Glomerular endothelial cell (primary cell): ENCODE results near the gene LIN54. TPM values are rescaled to one million over a fixed set of nuclear protein-coding genes. Genes with fewer than 3 reads are reported as not detected.
A peak's percentile ranks its signal among the peaks of the same experiment; 100 is the strongest.
"Not testable (repeated sequence)": the region's sequence is repeated elsewhere in the genome, so short reads cannot be mapped to it uniquely, and the experiment has no call there.

Experiments
- DNase-seq: peaks from one replicate; pipeline ENCODE4 v3.0.0-alpha.2; 2011; ENCODE audit warnings: low read depth, low spot score; ENCODE audit errors: extremely low read depth
- total RNA-seq: library from RNA; depleted of rRNA; stranded (reverse); fragments of >200 nt; gene quantifications from 2 replicates; pipeline ENCODE4 v1.2.3, GENCODE V29; 2015

The LIN54 gene
- total RNA-seq, 1 donor from 2014 or later: 9.2 TPM

DNA sequence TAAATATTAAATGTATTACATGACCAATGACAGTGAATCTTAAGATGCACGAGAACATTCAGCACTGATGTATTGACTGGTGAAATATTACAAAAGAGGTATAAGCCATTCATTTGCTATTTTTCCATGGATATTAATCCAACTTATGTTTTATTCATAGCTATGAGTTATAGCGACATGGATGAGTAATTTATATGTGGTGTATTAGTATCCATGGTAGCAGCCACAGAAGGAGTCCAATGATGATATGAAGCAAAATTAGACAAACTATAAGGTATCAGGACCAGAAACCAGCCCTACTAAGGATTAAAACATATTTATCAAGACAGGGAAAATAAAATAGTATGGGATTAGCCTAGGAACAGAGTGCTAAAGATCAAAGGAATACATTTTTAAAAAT lies 59.4 kb downstream of the LIN54 start:
- no peak for DNase-seq

GRCh38 chr4:82948647-82949204 lies 61.9 kb downstream of the LIN54 start:
- peak; percentile 60 for DNase-seq

DNA sequence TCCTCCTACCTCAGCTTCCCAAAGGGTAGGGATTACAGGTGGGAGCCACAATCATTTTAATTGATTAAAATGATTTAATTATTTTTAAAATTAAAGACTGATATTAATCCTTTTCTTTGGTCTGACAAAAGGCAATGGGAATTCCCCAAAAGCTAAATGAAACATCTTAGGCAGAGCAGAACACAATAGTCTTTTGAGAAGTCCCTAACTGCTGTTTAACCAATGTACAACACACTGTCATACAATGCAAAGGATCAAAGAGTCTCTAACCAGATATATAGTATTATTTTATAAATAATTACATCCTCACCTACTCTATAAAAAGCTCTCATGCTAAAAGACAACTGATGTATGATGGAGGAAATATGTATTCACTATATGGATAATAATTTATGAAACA lies 63.1 kb downstream of the LIN54 start:
- DNase-seq: no peak

- no peak for DNase-seq
Observed at GRCh38 chr4:82939414-82939813, 71.2 kb downstream of the LIN54 start.

DNA sequence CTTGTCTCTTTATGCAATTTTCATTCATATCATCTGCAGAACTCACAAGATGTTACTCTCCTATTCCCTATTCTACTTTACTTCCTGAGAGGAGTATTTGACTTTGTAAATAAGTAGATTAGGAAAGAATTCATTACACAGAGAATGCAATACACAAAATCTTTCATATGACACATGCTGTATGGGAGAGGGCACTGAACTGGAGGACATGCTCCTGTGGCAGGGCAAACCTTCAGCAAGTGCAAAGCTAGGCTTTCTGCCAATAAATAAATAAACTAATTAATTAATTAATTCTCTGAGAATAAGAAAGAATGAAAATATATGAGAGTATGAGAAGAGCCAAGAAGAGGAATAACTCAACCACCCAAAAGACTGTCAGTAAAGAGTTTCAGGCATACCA lies 76.2 kb downstream of the LIN54 start:
- no peak for DNase-seq

- DNase-seq: no peak
Observed at GRCh38 chr4:82930848-82931755, 79.5 kb downstream of the LIN54 start.

- no peak for DNase-seq
Observed at GRCh38 chr4:82921795-82922194, 88.8 kb downstream of the LIN54 start.

DNA sequence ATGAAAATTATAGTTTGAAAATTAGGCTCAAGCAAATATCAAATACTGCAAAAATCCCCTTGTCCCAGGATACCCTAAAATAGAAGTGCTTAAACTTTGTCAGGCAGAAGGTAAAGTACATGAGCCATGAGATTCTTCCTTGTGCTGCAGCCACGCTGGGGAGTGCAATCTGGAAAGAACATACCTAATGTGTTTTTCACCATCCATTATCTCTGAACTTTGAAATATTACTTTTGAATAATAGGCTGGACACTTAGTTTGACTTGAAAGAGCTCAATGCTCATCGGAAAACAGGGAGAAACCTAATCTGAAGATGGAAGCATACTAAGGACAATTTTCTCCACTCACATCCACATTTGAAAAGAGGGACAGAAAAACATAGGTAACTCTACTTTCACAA lies 91.2 kb downstream of the LIN54 start:
- no peak for DNase-seq

DNA sequence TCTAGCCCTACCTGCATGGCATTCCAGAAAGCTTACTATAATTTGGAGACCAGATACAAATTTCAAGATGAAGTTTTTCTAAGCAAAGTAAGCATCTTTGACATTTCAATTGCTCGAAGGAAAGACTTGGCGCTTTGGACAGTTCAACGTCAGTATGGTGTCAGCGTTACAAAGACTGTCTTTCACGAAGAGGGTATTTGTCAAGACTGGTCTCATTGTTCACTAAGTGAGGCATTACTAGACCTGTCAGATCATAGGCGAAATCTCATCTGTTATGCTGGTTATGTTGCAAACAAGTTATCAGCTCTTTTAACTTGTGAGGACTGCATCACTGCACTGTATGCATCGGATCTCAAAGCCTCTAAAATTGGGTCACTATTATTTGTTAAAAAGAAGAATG lies 92.5 kb downstream of the LIN54 start:
- no peak for DNase-seq

DNA sequence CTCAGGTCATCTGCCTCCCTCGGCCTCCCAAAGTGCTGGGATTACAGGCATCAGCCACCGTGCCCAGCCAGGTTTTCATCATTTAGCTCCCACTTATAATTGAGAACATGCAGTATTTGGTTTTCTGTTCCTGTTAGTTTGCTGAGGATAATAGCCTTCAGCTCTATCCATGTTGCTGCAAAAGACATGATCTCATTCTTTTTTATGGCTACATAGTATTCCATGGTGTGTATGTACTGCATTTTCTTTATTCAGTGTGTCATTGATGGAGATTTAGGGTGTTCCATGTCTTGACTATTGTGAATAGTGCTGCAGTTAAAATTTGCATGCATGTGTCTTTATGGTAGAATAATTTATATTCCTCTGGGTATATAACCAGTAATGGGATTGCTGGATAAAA lies 96.7 kb downstream of the LIN54 start:
- DNase-seq: not testable (repeated sequence)

DNA sequence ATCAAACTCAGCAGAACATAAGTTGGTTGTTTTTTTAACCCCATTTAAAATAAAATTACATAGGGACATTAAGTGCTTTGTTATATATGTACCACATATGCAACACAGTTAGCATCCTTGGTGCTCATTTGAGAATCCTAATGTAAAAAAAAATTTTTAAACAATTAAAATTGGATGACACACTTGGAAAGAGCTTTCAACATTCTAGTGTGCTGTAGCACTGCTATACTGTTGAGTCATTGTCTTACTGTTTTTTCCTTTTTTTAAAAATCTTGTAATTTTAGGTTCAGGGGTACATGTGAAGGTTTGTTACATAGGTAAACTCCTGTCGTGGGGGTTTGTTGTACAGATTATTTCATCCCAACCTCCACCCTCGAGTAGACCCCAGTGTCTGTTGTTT lies 97.3 kb downstream of the LIN54 start:
- DNase-seq: no peak

DNA sequence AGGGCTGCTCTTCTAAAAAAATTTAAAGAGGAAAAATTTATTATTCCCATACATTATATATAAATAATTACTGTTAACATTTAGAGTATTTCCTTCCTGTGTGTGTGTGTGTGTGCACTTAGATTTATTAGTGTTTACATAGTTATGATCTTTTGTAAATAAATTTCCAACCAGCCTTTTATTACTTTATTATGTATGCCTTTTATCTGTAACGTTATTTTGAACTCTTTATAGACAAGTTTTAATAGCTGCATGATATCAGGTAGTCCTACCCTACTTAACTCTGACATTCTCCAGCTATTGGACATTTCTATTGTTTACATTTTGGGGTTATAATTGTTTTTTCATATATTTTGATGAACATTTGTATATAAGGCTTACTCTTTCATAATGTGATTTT lies 101.3 kb downstream of the LIN54 start:
- DNase-seq: no peak

- DNase-seq: no peak
Observed at GRCh38 chr4:82906469-82906868, 104.2 kb downstream of the LIN54 start.

DNA sequence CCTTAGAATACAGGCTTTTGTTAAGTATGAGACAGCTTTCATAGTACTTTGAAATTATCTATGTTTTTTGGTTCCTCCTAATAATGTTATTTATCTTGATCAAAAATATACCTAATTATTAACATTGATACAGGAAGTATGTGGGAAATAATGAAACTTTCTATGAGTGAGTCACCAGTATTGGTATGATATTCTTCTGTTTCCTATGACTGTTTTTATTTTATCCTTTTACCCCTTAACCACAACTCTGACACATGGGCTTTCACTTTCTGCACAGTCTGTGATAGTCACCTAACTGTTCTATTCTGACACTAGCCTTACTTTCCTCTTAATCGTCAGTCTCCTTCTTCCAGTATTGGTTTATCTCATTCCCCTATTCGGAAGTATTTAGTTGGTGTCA lies 105.4 kb downstream of the LIN54 start:
- DNase-seq: no peak

- no peak for DNase-seq
Observed at GRCh38 chr4:82903737-82904136, 106.9 kb downstream of the LIN54 start.

DNA sequence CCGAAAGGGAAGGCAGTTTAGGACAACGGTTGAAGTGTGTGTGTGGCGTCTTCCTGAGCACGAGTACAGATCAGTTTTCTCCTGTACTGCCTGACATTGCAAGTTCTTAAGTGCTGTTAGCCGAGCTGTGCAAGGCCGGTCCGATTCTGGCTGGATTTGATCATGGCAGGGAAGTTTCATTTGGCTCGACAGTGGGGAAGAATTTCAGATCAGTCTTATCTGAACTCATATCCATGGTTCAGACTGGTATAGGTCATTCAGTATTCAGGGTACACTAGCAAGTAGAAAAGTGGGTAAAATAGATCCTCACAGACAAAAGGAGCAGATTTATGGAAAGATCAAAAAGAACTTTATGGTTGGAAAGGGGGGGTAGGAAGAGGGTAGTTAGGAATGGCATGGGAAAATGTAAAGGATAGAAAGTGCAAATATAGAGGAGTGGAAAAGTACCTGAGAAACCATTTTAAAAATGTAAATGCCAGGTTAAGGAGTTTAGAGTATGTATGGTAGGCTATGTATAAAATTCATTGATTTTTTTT lies 109.4 kb downstream of the LIN54 start:
- DNase-seq: no peak

GRCh38 chr4:82900411-82901182 lies 110.0 kb downstream of the LIN54 start, which contains the start of gene THAP9:
Gene THAP9 (plus strand): TSS chr4:82900735. CDS start chr4:82900803, 68 bp downstream.
- peak; percentile 92 for DNase-seq

DNA sequence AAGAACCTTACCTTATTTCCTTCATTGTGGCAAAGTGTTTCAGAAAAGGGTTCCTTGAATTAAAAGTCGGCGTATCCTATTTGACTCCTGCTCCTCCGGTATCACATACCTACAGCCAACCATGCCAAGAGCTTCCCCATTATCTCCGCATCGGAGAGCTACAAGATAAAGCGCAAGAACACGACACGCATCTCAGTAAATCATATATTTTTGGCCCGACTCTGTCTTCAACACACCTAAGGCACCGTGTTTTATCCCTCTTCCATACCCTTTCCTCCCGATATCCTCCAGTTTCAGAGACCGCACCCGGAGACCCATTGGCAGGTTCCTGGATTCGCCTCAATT lies 110.6 kb downstream of the LIN54 start:
- no peak for DNase-seq

- DNase-seq: no peak
Observed at GRCh38 chr4:82899374-82900065, 111.1 kb downstream of the LIN54 start.

DNA sequence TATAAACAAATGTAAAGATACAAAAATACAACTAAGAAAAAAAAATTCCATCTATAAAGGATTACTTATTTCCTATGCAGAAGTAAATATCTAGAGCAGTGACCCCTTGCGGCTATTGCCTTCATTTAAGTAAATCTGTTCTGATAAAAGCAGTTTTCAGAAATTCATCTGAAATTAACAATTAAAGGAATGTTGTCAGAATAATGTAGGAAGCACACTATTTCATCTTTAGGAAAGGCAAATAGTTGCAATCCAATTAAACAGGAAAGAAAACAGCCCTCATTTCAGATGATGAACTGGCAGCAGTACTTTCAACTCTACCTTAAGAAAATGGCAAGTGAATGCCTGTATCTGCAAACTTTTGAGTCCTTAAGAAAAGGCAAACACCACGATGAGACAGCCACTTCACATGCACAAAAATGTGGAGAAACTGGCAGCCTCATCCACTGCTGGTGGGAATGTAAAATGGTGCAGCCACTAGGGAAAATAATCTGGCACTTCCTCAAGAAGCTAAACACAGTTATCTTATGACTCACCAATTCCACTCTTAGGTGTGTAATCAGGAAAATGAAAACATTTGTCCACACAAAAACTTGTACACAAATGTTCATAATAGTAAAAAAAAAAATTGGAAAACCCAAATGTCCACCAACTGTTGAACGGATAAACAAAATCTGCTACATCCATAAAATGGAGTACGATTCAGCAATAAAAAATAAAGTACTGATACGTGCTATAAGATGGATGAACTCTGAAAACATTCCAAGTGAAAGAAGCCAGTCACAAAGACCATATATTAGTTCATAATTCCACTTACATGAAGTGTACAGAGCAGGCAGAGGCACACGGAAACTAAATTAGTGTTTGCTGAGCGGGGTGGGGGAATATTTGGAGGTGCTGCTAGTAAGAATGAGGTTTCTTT lies 112.0 kb downstream of the LIN54 start:
- no peak for DNase-seq
